ENCODE results near the gene IRF6. TPM values are rescaled to one million over a fixed set of nuclear protein-coding genes. Genes with fewer than 3 reads are reported as not detected.

Gene IRF6
- total RNA-seq, 1 donor from 2014 or later = 43.3 TPM

DNA sequence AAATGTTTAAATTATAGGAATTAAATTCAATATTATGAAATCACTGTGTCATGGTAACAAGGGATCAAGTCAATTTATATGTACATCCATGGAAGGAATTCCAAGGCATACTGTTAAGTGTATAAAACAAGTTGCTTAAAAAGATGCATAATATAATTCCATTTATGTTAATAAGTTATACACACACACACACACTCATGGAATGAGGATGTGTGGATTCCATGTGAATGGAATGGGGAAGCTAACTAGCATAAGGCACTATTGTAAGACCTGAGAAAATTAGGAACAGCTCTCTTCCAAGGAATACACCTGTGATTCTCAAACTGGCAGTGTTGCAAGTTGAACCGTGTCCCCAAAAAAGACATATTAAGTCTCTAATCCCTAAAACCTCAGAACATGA, 67.7 kb downstream of the IRF6 start:
- intact Hi-C loops (cut with micrococcal nuclease) = no loop called here
- DNase-seq = no peak
- TF ChIP-seq CTCF (IDR thresholded peaks at IDR 0.05; ENCODE audit: borderline replicate concordance) = no peak
- Histone ChIP-seq H3K27me3 (ENCODE audit: low read depth) (no peaks in the 10 kb centered on the region), H3K9me3 (replicated peaks) (no peaks in the 10 kb centered on the region), H3K4me3 (no peak overlapping the region), H3K27ac (replicated peaks) (no peak overlapping the region), H3K36me3 (no peaks in the 10 kb centered on the region), H3K4me1 (peaks cover 48% of the 10 kb centered on the region)

GRCh38 chr1:209737118-209737505, 68.8 kb downstream of the IRF6 start:
- peaks cover 45% of the 10 kb centered on the region for H3K4me1 ChIP-seq
- TF ChIP-seq CTCF (IDR thresholded peaks at IDR 0.05; ENCODE audit: borderline replicate concordance) = no peak
- H3K4me3 ChIP-seq = no peak overlapping the region
- H3K27ac ChIP-seq (replicated peaks) = no peak overlapping the region
- intact Hi-C loops (cut with micrococcal nuclease) = no loop called here
- no peaks in the 10 kb centered on the region for H3K9me3 ChIP-seq (replicated peaks)
- H3K36me3 ChIP-seq = no peaks in the 10 kb centered on the region
- no peaks in the 10 kb centered on the region for H3K27me3 ChIP-seq (ENCODE audit: low read depth)
- no peak for DNase-seq

GRCh38 chr1:209736490-209737117, 69.3 kb downstream of the IRF6 start:
- no peaks in the 10 kb centered on the region for H3K9me3 ChIP-seq (replicated peaks)
- H3K4me3 ChIP-seq = no peak overlapping the region
- intact Hi-C loops (cut with micrococcal nuclease) = no loop called here
- H3K4me1 ChIP-seq = peaks cover 40% of the 10 kb centered on the region
- no peak for DNase-seq
- no peak overlapping the region for H3K27ac ChIP-seq (replicated peaks)
- no peak for TF ChIP-seq CTCF (IDR thresholded peaks at IDR 0.05; ENCODE audit: borderline replicate concordance)
- H3K27me3 ChIP-seq (ENCODE audit: low read depth) = no peaks in the 10 kb centered on the region
- H3K36me3 ChIP-seq = no peaks in the 10 kb centered on the region

Other genes starting within 250 kb of the IRF6 start
- not detected for gene CAMK1G, start 222.4 kb downstream of the IRF6 start, total RNA-seq
- gene LAMB3, start 153.7 kb downstream of the IRF6 start, total RNA-seq = 6.5 TPM
- gene G0S2, start 130.7 kb downstream of the IRF6 start, total RNA-seq = 307 TPM
- 4.1 TPM for gene HSD11B1, start 101.3 kb downstream of the IRF6 start, total RNA-seq
- 1.2 TPM for gene TRAF3IP3, start 50.1 kb downstream of the IRF6 start, total RNA-seq
- gene C1orf74, start 21.6 kb downstream of the IRF6 start, total RNA-seq = 1.9 TPM
- 2.4 TPM for gene UTP25, start 21.8 kb upstream of the IRF6 start, total RNA-seq
- gene SYT14, start 132.1 kb upstream of the IRF6 start, total RNA-seq = not detected